ENCODE measurements around the gene SIGMAR1. TPM values are rescaled to one million over a fixed set of nuclear protein-coding genes. Genes with fewer than 3 reads are reported as not detected.

The SIGMAR1 gene
- polyA plus RNA-seq, 1 donor from 2014 or later = 52.5 TPM

DNA sequence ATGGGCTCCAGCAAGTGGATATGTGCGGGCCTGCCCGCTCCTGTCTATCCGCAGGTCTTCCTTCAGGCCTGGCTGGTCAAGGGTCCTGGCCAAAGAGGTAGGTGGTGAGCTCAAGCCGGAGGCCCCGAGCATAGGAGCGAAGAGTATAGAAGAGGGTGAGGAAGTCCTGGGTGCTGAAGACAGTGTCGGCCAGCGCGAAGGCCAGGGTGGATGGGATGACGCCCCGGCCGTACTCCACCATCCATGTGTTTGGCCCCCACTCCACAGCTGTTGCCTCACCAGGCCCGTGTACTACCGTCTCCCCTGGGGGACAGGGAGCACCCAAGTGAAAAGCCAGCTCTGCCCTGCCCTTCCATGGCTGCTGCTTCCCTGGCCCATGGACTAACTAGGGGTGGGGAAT is 2.0 kb downstream of the SIGMAR1 start:
- Histone ChIP-seq H3K36me3 (ENCODE audit: insufficient read depth, low read length) (no peaks in the 10 kb centered on the region), H2AFZ (ENCODE audit: low read depth, low read length) (no peak overlapping the region), H3K9ac (ENCODE audit: low read length) (peak overlapping the region; percentile 9), H3K4me2 (ENCODE audit: low read length) (no peak overlapping the region), H3K27ac (ENCODE audit: low read length) (no peak overlapping the region), H3K27me3 (ENCODE audit: insufficient read depth, low read depth, low read length) (no peaks in the 10 kb centered on the region), H3K79me2 (replicated peaks; ENCODE audit: insufficient read depth, low read length) (peaks cover 6% of the 10 kb centered on the region), H4K20me1 (ENCODE audit: insufficient read depth) (no peaks in the 10 kb centered on the region), H3K4me3 (ENCODE audit: low read length) (peak overlapping the region; percentile 23), H3F3A (ENCODE audit: insufficient read depth, low read length, poor library complexity, severe bottlenecking) (no peaks in the 10 kb centered on the region), H3K9me2 (ENCODE audit: insufficient read depth, low read length) (no peaks in the 10 kb centered on the region), H3K9me3 (ENCODE audit: low read length) (no peaks in the 10 kb centered on the region)
- TF ChIP-seq, protein P1, sequence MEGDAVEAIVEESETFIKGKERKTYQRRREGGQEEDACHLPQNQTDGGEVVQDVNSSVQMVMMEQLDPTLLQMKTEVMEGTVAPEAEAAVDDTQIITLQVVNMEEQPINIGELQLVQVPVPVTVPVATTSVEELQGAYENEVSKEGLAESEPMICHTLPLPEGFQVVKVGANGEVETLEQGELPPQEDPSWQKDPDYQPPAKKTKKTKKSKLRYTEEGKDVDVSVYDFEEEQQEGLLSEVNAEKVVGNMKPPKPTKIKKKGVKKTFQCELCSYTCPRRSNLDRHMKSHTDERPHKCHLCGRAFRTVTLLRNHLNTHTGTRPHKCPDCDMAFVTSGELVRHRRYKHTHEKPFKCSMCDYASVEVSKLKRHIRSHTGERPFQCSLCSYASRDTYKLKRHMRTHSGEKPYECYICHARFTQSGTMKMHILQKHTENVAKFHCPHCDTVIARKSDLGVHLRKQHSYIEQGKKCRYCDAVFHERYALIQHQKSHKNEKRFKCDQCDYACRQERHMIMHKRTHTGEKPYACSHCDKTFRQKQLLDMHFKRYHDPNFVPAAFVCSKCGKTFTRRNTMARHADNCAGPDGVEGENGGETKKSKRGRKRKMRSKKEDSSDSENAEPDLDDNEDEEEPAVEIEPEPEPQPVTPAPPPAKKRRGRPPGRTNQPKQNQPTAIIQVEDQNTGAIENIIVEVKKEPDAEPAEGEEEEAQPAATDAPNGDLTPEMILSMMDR (IDR thresholded peaks at IDR 0.05; ENCODE audit: poor library complexity, severe bottlenecking) = no peak
- TF ChIP-seq TAF1 (IDR thresholded peaks at IDR 0.05; ENCODE audit: low read depth) (no peak), EZH2 (IDR thresholded peaks at IDR 0.05; ENCODE audit: borderline replicate concordance, insufficient read depth, low read length, poor library complexity, severe bottlenecking) (no peak)

DNA sequence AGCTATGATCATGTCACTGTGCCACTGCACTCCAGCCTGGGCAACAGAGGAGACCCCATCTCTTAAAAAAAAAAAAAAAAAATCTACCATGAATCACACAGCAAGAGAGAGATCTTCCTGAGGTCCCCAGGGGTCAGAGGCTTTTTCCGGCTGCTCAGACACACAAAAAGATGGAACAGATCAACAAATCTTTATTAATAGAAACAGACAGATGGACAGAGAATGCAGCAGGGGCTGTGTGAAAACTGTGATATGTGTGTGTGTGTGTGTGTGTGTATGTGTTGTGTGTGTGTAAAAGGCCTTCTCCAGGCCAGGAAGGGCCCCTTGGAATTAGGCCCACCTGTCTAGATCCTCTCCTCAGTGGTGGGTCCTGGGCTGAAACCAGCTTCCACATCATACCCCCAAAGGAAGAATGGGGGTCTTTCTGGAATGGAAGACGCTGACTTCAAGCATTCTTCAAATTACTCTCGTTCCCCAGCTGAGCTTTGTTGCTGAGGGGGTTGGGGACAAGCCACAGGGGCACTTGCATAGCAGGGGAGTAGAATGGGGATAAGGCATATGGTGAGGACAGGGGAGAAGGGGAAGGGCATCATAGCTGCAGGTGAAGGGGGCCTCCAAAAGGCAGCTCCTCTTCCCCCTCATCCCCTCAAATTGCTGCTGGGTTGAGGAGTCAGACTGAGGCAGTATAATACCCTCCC is 2.9 kb downstream of the SIGMAR1 start:
- Histone ChIP-seq H3F3A (ENCODE audit: insufficient read depth, low read length, poor library complexity, severe bottlenecking) (no peaks in the 10 kb centered on the region), H3K9ac (ENCODE audit: low read length) (peak overlapping the region; percentile 9), H3K27ac (ENCODE audit: low read length) (no peak overlapping the region), H3K79me2 (replicated peaks; ENCODE audit: insufficient read depth, low read length) (peaks cover 6% of the 10 kb centered on the region), H4K20me1 (ENCODE audit: insufficient read depth) (no peaks in the 10 kb centered on the region), H3K36me3 (ENCODE audit: insufficient read depth, low read length) (no peaks in the 10 kb centered on the region), H3K4me3 (ENCODE audit: low read length) (no peak overlapping the region), H2AFZ (ENCODE audit: low read depth, low read length) (no peak overlapping the region), H3K9me3 (ENCODE audit: low read length) (no peaks in the 10 kb centered on the region), H3K9me2 (ENCODE audit: insufficient read depth, low read length) (no peaks in the 10 kb centered on the region), H3K4me2 (ENCODE audit: low read length) (no peak overlapping the region), H3K27me3 (ENCODE audit: insufficient read depth, low read depth, low read length) (peaks cover 3% of the 10 kb centered on the region)
- TF ChIP-seq, protein P1 (IDR thresholded peaks at IDR 0.05; ENCODE audit: poor library complexity, severe bottlenecking) = no peak
- no peak for TF ChIP-seq EZH2 (IDR thresholded peaks at IDR 0.05; ENCODE audit: borderline replicate concordance, insufficient read depth, low read length, poor library complexity, severe bottlenecking)
- TF ChIP-seq EP300 (conservative IDR thresholded peaks at IDR 0.05; ENCODE audit: poor library complexity, severe bottlenecking) = no peak

DNA sequence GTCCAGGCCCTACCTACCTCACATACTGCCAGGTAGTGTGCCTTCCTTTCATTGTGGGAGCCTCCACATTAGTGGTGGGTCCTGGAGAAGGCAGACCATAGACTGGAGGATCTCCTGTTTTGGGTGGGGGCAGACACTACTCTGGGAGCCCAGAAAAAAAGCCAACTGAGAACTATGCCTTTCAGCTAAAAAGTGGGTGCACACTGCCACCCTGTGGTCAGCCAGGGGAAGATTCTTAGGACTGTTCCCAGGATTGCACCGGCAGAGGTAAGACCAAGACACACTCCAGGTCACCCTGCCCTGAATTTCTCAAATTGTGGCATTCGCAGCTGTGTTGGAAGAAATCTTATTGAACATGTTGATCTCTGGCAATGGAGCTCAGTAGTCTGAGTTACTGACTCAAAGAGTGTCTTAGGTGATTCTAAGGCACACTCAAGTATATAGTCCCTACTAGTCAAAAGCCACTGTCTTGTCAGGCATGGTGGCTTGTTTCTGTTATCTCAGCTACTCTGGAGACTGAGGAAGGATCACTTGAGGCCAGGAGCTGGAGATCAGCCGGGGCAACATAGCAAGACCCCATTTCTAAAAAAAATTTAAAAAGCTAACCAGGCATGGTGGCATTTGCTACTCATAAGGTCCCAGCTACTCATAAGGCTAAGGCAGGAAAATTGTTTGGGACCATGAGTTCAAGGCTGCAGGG is 3.6 kb downstream of the SIGMAR1 start:
- Histone ChIP-seq H2AFZ (ENCODE audit: low read depth, low read length) (no peak overlapping the region), H3K36me3 (ENCODE audit: insufficient read depth, low read length) (no peaks in the 10 kb centered on the region), H3K9ac (ENCODE audit: low read length) (no peak overlapping the region), H3K9me3 (ENCODE audit: low read length) (no peaks in the 10 kb centered on the region), H3K27me3 (ENCODE audit: insufficient read depth, low read depth, low read length) (peaks cover 10% of the 10 kb centered on the region), H3F3A (ENCODE audit: insufficient read depth, low read length, poor library complexity, severe bottlenecking) (no peaks in the 10 kb centered on the region), H3K4me3 (ENCODE audit: low read length) (no peak overlapping the region), H3K79me2 (replicated peaks; ENCODE audit: insufficient read depth, low read length) (peaks cover 6% of the 10 kb centered on the region), H3K4me2 (ENCODE audit: low read length) (no peak overlapping the region), H3K27ac (ENCODE audit: low read length) (no peak overlapping the region), H4K20me1 (ENCODE audit: insufficient read depth) (no peaks in the 10 kb centered on the region), H3K9me2 (ENCODE audit: insufficient read depth, low read length) (no peaks in the 10 kb centered on the region)
- TF ChIP-seq, protein P2, sequence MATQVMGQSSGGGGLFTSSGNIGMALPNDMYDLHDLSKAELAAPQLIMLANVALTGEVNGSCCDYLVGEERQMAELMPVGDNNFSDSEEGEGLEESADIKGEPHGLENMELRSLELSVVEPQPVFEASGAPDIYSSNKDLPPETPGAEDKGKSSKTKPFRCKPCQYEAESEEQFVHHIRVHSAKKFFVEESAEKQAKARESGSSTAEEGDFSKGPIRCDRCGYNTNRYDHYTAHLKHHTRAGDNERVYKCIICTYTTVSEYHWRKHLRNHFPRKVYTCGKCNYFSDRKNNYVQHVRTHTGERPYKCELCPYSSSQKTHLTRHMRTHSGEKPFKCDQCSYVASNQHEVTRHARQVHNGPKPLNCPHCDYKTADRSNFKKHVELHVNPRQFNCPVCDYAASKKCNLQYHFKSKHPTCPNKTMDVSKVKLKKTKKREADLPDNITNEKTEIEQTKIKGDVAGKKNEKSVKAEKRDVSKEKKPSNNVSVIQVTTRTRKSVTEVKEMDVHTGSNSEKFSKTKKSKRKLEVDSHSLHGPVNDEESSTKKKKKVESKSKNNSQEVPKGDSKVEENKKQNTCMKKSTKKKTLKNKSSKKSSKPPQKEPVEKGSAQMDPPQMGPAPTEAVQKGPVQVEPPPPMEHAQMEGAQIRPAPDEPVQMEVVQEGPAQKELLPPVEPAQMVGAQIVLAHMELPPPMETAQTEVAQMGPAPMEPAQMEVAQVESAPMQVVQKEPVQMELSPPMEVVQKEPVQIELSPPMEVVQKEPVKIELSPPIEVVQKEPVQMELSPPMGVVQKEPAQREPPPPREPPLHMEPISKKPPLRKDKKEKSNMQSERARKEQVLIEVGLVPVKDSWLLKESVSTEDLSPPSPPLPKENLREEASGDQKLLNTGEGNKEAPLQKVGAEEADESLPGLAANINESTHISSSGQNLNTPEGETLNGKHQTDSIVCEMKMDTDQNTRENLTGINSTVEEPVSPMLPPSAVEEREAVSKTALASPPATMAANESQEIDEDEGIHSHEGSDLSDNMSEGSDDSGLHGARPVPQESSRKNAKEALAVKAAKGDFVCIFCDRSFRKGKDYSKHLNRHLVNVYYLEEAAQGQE (IDR thresholded peaks at IDR 0.05; ENCODE audit: borderline replicate concordance) = no peak
- TF ChIP-seq, protein P1 (IDR thresholded peaks at IDR 0.05; ENCODE audit: poor library complexity, severe bottlenecking) = peak; percentile 92
- TF ChIP-seq SMC3 (conservative IDR thresholded peaks at IDR 0.05; ENCODE audit: poor library complexity) (peak; percentile 81), MXI1 (conservative IDR thresholded peaks at IDR 0.05; ENCODE audit: poor library complexity, severe bottlenecking) (no peak), POLR2AphosphoS5 (IDR thresholded peaks at IDR 0.05) (no peak), TAF1 (IDR thresholded peaks at IDR 0.05; ENCODE audit: low read depth) (no peak), EZH2 (IDR thresholded peaks at IDR 0.05; ENCODE audit: borderline replicate concordance, insufficient read depth, low read length, poor library complexity, severe bottlenecking) (no peak), RAD21 (conservative IDR thresholded peaks at IDR 0.05) (peak; percentile 83), EP300 (conservative IDR thresholded peaks at IDR 0.05; ENCODE audit: poor library complexity, severe bottlenecking) (no peak)
